HG02642 (cell line): Measurements from ENCODE around the gene ARHGEF9.
"Not testable (repeated sequence)": the region's sequence is repeated elsewhere in the genome, so short reads cannot be mapped to it uniquely, and the experiment has no call there.

ENCODE experiments used
- ATAC-seq: cut with Tn5 transposase; IDR thresholded peaks from one replicate; pipeline ENCODE4 v1.9.1; 2021; ENCODE audit warnings: mild to moderate bottlenecking; ENCODE audit not compliant: unreplicated experiment, poor library complexity

ARHGEF9 gene

GRCh38 chrX:63784902-63785707, at the start of gene ARHGEF9:
Gene ARHGEF9 (minus strand): TSS chrX:63785214. CDS start chrX:63785145, 69 bp downstream.
- ATAC-seq: no peak

GRCh38 chrX:63825446-63825845, 40.4 kb upstream of the ARHGEF9 start:
- not testable (repeated sequence) for ATAC-seq

- ATAC-seq: no peak
Measured at GRCh38 chrX:63818156-63818555, 33.1 kb upstream of the ARHGEF9 start.

GRCh38 chrX:63817696-63818095, 32.7 kb upstream of the ARHGEF9 start:
- no peak for ATAC-seq

GRCh38 chrX:63812823-63813222, 27.8 kb upstream of the ARHGEF9 start:
- no peak for ATAC-seq

- no peak for ATAC-seq
Measured at GRCh38 chrX:63810746-63811145, 25.7 kb upstream of the ARHGEF9 start.

- ATAC-seq: no peak
Measured at GRCh38 chrX:63809173-63809572, 24.2 kb upstream of the ARHGEF9 start.

- not testable (repeated sequence) for ATAC-seq
Measured at GRCh38 chrX:63795406-63795805, 10.4 kb upstream of the ARHGEF9 start.

GRCh38 chrX:63785708-63786040, 660 bp upstream of the ARHGEF9 start:
- ATAC-seq: no peak

GRCh38 chrX:63784346-63784901, 590 bp downstream of the ARHGEF9 start:
- no peak for ATAC-seq

GRCh38 chrX:63782515-63782914, 2.5 kb downstream of the ARHGEF9 start:
- ATAC-seq: no peak

- no peak for ATAC-seq
Measured at GRCh38 chrX:63768760-63769159, 16.3 kb downstream of the ARHGEF9 start.

GRCh38 chrX:63765712-63766111, 19.3 kb downstream of the ARHGEF9 start:
- ATAC-seq: no peak

- no peak for ATAC-seq
Measured at GRCh38 chrX:63764946-63765345, 20.1 kb downstream of the ARHGEF9 start.

GRCh38 chrX:63761639-63762038, 23.4 kb downstream of the ARHGEF9 start:
- peak; percentile 83 for ATAC-seq

- ATAC-seq: no peak
Measured at GRCh38 chrX:63758011-63758410, 27.0 kb downstream of the ARHGEF9 start.

- ATAC-seq: peak; percentile 27
Measured at GRCh38 chrX:63755892-63756291, 29.1 kb downstream of the ARHGEF9 start.

GRCh38 chrX:63754860-63755579, 30.0 kb downstream of the ARHGEF9 start:
- peak; percentile 98 for ATAC-seq

- peak; percentile 33 for ATAC-seq
Measured at GRCh38 chrX:63754136-63754859, 30.7 kb downstream of the ARHGEF9 start.

- no peak for ATAC-seq
Measured at GRCh38 chrX:63751481-63751880, 33.5 kb downstream of the ARHGEF9 start.

- no peak for ATAC-seq
Measured at GRCh38 chrX:63750811-63751210, 34.2 kb downstream of the ARHGEF9 start.
